Activated B cell treated with CpG ODN at 0.5 μM for 24 hours (primary cell): ENCODE results near the gene TFEB. TPM values are rescaled to one million over a fixed set of nuclear protein-coding genes. Genes with fewer than 3 reads are reported as not detected.
"Not testable (repeated sequence)": the region's sequence is repeated elsewhere in the genome, so short reads cannot be mapped to it uniquely, and the experiment has no call there.

ENCODE experiments used
- ATAC-seq: fragments of 200-7000 bp; cut with Tn5 transposase; one replicate; pipeline ENCODE4 v1.10.0; 2021; ENCODE audit warnings: low read depth, mild to moderate bottlenecking, moderate library complexity
- CTCF ChIA-PET: fragments of 350-600 bp; sonication (Branson Sonifier 250); formaldehyde crosslinking; loops from one replicate; lab custom pipeline; 2021; ENCODE audit warnings: antibody characterized with exemption; lab: Charles Lee
- POLR2A ChIA-PET: fragments of 350-600 bp; sonication (Branson Sonifier 250); formaldehyde crosslinking; loops from one replicate; lab custom pipeline; 2021; ENCODE audit warnings: antibody characterized with exemption; lab: Charles Lee
- DNase-seq: peaks from one replicate; pipeline ENCODE4 v3.0.0; 2022
- H3K27ac Mint-ChIP-seq: one replicate; pipeline ENCODE4 v1.8.0; 2020; ENCODE audit warnings: mixed read lengths
- H3K27me3 Mint-ChIP-seq: one replicate; pipeline ENCODE4 v1.8.0; 2021; ENCODE audit warnings: mixed read lengths
- H3K36me3 Mint-ChIP-seq: one replicate; pipeline ENCODE4 v1.8.0; 2021; ENCODE audit warnings: low read depth, mixed read lengths
- H3K4me1 Mint-ChIP-seq: one replicate; pipeline ENCODE4 v1.8.0; 2021; ENCODE audit warnings: mixed read lengths
- H3K4me3 Mint-ChIP-seq: one replicate; pipeline ENCODE4 v1.8.0; 2020; ENCODE audit warnings: mild to moderate bottlenecking, mixed read lengths
- H3K9me3 Mint-ChIP-seq: one replicate; pipeline ENCODE4 v1.8.0; 2020; ENCODE audit warnings: mixed read lengths
- CTCF ChIP-seq: fragments of 200-600 bp; IDR thresholded peaks from one replicate; pipeline ENCODE4 v1.8.0; 2022; ENCODE audit warnings: antibody characterized with exemption, mild to moderate bottlenecking
- intact Hi-C: fragments of 100-400 bp; cut with micrococcal nuclease; formaldehyde crosslinking; loops from one replicate; pipeline ENCODE4 v1.15.1; 2024
- total RNA-seq: library from RNA; stranded (reverse); gene quantifications from 2 replicates; pipeline ENCODE4 v1.2.3, GENCODE V29; 2022

The TFEB gene
- total RNA-seq, 1 donor from 2014 or later: 203 TPM

- no peak for DNase-seq
- Mint-ChIP-seq H3K9me3 (no peaks in the 10 kb centered on the region), H3K36me3 (peaks cover 44% of the 10 kb centered on the region), H3K27ac (no peak overlapping the region), H3K4me3 (no peak overlapping the region), H3K4me1 (no peaks in the 10 kb centered on the region), H3K27me3 (no peaks in the 10 kb centered on the region)
- ChIA-PET POLR2A (no interaction called here), CTCF (no interaction called here)
- no peak for ATAC-seq
- intact Hi-C loops: no loop called here
- TF ChIP-seq CTCF: no peak
Observed at GRCh38 chr6:41770381-41771057, 35.1 kb upstream of the TFEB start.

- POLR2A ChIA-PET: no interaction called here
- intact Hi-C loops: no loop called here
- Mint-ChIP-seq H3K27me3 (no peaks in the 10 kb centered on the region), H3K27ac (no peak overlapping the region), H3K36me3 (peaks cover 35% of the 10 kb centered on the region), H3K9me3 (no peaks in the 10 kb centered on the region), H3K4me1 (no peaks in the 10 kb centered on the region), H3K4me3 (no peak overlapping the region)
- DNase-seq (no peak), ATAC-seq (no peak)
- TF ChIP-seq CTCF: no peak
- CTCF ChIA-PET: interaction anchor here (1.4 kb wide), 1 partner anchor 9 kb away, joined by 4 read pairs; no protein-coding TSS in a partner anchor
Observed at GRCh38 chr6:41769376-41769775, 34.0 kb upstream of the TFEB start.

GRCh38 chr6:41768545-41769308 is 33.3 kb upstream of the TFEB start:
- H3K9me3 Mint-ChIP-seq: no peaks in the 10 kb centered on the region
- ChIA-PET CTCF (interaction anchor here (1.4 kb wide), 1 partner anchor 9 kb away, joined by 4 read pairs; no protein-coding TSS in a partner anchor), POLR2A (interaction anchor here (0.6 kb wide), 1 partner anchor 13 kb away, joined by 6 read pairs; no protein-coding TSS in a partner anchor)
- intact Hi-C loops: no loop called here
- no peak overlapping the region for H3K27ac Mint-ChIP-seq
- ATAC-seq: no peak
- DNase-seq: no peak
- no peaks in the 10 kb centered on the region for H3K27me3 Mint-ChIP-seq
- no peaks in the 10 kb centered on the region for H3K4me1 Mint-ChIP-seq
- no peak overlapping the region for H3K4me3 Mint-ChIP-seq
- no peak for TF ChIP-seq CTCF
- H3K36me3 Mint-ChIP-seq: peaks cover 31% of the 10 kb centered on the region

- TF ChIP-seq CTCF: no peak
- CTCF ChIA-PET: no interaction called here
- Mint-ChIP-seq H3K36me3 (peaks cover 24% of the 10 kb centered on the region), H3K4me3 (no peak overlapping the region), H3K27ac (no peak overlapping the region), H3K9me3 (no peaks in the 10 kb centered on the region), H3K27me3 (peaks cover 6% of the 10 kb centered on the region), H3K4me1 (no peaks in the 10 kb centered on the region)
- ATAC-seq (no peak), DNase-seq (no peak)
- intact Hi-C loops: no loop called here
- POLR2A ChIA-PET: no interaction called here
Observed at GRCh38 chr6:41767112-41767833, 31.9 kb upstream of the TFEB start.

- H3K4me3 Mint-ChIP-seq, ATAC-seq, POLR2A ChIA-PET, intact Hi-C loops, H3K27ac Mint-ChIP-seq, H3K9me3 Mint-ChIP-seq, H3K27me3 Mint-ChIP-seq, H3K4me1 Mint-ChIP-seq, DNase-seq, CTCF ChIA-PET: not testable (repeated sequence)
- H3K36me3 Mint-ChIP-seq: peaks cover 13% of the 10 kb centered on the region
Observed at GRCh38 chr6:41766043-41766664, 30.7 kb upstream of the TFEB start.
